Parathyroid adenoma (tissue), 2 donors: Measurements from ENCODE around the gene RSPRY1.

Experiments
- H2AFZ ChIP-seq: fragments of 300-600 bp; sonication (generic); one replicate; pipeline ENCODE4 v1.7.0; 2017; ENCODE audit warnings: antibody characterized with exemption, mild to moderate bottlenecking
- H3K27ac ChIP-seq: fragments of 300-600 bp; sonication (generic); one replicate; pipeline ENCODE4 v1.7.0; 2017
- H3K27me3 ChIP-seq: fragments of 300-600 bp; sonication (generic); one replicate; pipeline ENCODE4 v1.7.0; 2017; ENCODE audit warnings: low read length; ENCODE audit not compliant: control insufficient read depth, insufficient read depth
- H3K36me3 ChIP-seq: fragments of 300-600 bp; sonication (generic); one replicate; pipeline ENCODE4 v1.7.0; 2017; ENCODE audit warnings: low read length; ENCODE audit not compliant: control insufficient read depth, insufficient read depth
- H3K4me1 ChIP-seq: fragments of 300-600 bp; sonication (generic); one replicate; pipeline ENCODE4 v1.7.0; 2017; ENCODE audit warnings: control low read depth
- H3K4me2 ChIP-seq: fragments of 300-600 bp; sonication (generic); one replicate; pipeline ENCODE4 v1.7.0; 2017; ENCODE audit warnings: low read length
- H3K4me3 ChIP-seq: fragments of 300-600 bp; sonication (generic); one replicate; pipeline ENCODE4 v1.7.0; 2017; ENCODE audit warnings: low read depth, low read length
- H3K79me2 ChIP-seq: fragments of 300-600 bp; sonication (generic); one replicate; pipeline ENCODE4 v1.7.0; 2017; ENCODE audit warnings: control low read depth
- H3K9ac ChIP-seq: fragments of 300-600 bp; sonication (generic); one replicate; pipeline ENCODE4 v1.7.0; 2017; ENCODE audit warnings: mild to moderate bottlenecking
- H3K9me3 ChIP-seq: fragments of 300-600 bp; sonication (generic); one replicate; pipeline ENCODE4 v1.7.0; 2017; ENCODE audit warnings: low read length; ENCODE audit not compliant: control insufficient read depth
- CTCF ChIP-seq: fragments of 300-600 bp; sonication (generic); IDR thresholded peaks from one replicate; pipeline ENCODE4 v1.7.0; 2017; ENCODE audit warnings: antibody characterized with exemption, mild to moderate bottlenecking
- donor health status: primary hyperparathyroidism.

The RSPRY1 gene

GRCh38 chr16:57140931-57141668 is 45.0 kb upstream of the RSPRY1 start:
- H3K9ac ChIP-seq = no peak overlapping the region
- H2AFZ ChIP-seq = no peak overlapping the region
- no peak overlapping the region for H3K27ac ChIP-seq
- H3K27me3 ChIP-seq = no peaks in the 10 kb centered on the region
- no peaks in the 10 kb centered on the region for H3K9me3 ChIP-seq
- H3K36me3 ChIP-seq = no peaks in the 10 kb centered on the region
- H3K79me2 ChIP-seq = no peaks in the 10 kb centered on the region
- H3K4me1 ChIP-seq = no peaks in the 10 kb centered on the region
- no peak for TF ChIP-seq CTCF
- no peak overlapping the region for H3K4me2 ChIP-seq
- no peak overlapping the region for H3K4me3 ChIP-seq

GRCh38 chr16:57141822-57142631 is 44.1 kb upstream of the RSPRY1 start:
- H3K27me3 ChIP-seq = no peaks in the 10 kb centered on the region
- no peak overlapping the region for H2AFZ ChIP-seq
- no peaks in the 10 kb centered on the region for H3K36me3 ChIP-seq
- no peaks in the 10 kb centered on the region for H3K79me2 ChIP-seq
- TF ChIP-seq CTCF = no peak
- H3K9ac ChIP-seq = no peak overlapping the region
- no peaks in the 10 kb centered on the region for H3K9me3 ChIP-seq
- no peak overlapping the region for H3K27ac ChIP-seq
- no peaks in the 10 kb centered on the region for H3K4me1 ChIP-seq
- H3K4me3 ChIP-seq = no peak overlapping the region
- no peak overlapping the region for H3K4me2 ChIP-seq

- Histone ChIP-seq H2AFZ (no peak overlapping the region), H3K4me3 (no peak overlapping the region), H3K27ac (no peak overlapping the region), H3K4me2 (no peak overlapping the region), H3K9ac (no peak overlapping the region), H3K27me3 (no peaks in the 10 kb centered on the region), H3K79me2 (no peaks in the 10 kb centered on the region), H3K9me3 (no peaks in the 10 kb centered on the region), H3K4me1 (no peaks in the 10 kb centered on the region), H3K36me3 (no peaks in the 10 kb centered on the region)
- TF ChIP-seq CTCF = no peak
Measured at GRCh38 chr16:57143149-57143921, 42.8 kb upstream of the RSPRY1 start.

GRCh38 chr16:57144027-57144426 is 42.1 kb upstream of the RSPRY1 start:
- H3K4me2 ChIP-seq = no peak overlapping the region
- no peaks in the 10 kb centered on the region for H3K27me3 ChIP-seq
- no peak overlapping the region for H3K9ac ChIP-seq
- H3K36me3 ChIP-seq = no peaks in the 10 kb centered on the region
- no peak overlapping the region for H3K27ac ChIP-seq
- H3K4me3 ChIP-seq = no peak overlapping the region
- no peaks in the 10 kb centered on the region for H3K4me1 ChIP-seq
- no peak for TF ChIP-seq CTCF
- no peak overlapping the region for H2AFZ ChIP-seq
- H3K79me2 ChIP-seq = no peaks in the 10 kb centered on the region
- H3K9me3 ChIP-seq = no peaks in the 10 kb centered on the region
